ENCODE measurements around the gene SHF. TPM values are rescaled to one million over a fixed set of nuclear protein-coding genes. Genes with fewer than 3 reads are reported as not detected.

SHF gene
- total RNA-seq, 1 donor from 2014 or later: 32.2 TPM

DNA sequence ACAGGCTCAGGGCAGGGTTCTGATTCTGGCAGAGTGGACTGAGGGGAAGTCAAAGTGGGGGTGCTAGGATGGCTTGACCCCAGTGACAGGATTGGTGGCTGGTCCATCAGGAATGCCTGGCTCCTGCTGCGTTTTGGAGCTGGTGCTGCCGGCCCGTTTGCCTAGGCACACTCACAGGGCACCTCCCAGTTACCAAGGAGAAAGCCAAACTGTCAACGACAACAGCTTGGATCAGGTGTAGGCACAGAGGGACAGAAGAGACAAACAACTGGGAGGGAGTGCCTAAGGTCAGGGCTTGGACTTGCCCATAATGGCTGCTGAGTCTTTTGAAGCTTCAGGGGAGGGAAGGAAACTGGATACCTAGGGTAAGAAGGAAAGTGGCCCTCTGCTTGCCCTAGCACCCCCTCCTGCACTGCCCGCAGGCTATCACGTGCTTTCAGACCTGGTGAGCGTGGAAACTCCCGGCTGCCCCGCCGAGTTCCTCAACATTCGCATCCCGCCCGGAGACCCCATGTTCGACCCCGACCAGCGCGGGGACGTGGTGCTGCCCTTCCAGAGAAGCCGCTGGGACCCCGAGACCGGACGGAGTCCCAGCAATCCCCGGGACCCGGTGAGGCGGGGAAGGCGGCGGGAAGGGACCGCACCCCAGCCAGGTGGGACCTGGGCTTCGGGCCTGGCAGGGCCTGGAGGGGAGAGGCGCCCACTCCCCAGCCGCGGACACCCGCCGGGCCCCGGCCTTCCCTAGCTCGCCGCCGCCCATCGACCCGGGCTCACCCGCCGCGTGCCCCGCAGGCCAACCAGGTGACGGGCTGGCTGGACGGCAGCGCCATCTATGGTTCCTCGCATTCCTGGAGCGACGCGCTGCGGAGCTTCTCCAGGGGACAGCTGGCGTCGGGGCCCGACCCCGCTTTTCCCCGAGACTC lies 52.8 kb downstream of the SHF start:
- Histone ChIP-seq H3K79me2 (ENCODE audit: low read depth) (no peaks in the 10 kb centered on the region), H3K27me3 (peaks cover 76% of the 10 kb centered on the region), H3K9ac (no peak overlapping the region), H3K4me2 (peak overlapping the region; percentile 49), H3K36me3 (no peaks in the 10 kb centered on the region), H3F3A (ENCODE audit: low read depth) (no peaks in the 10 kb centered on the region), H3K4me3 (no peak overlapping the region), H2AFZ (replicated peaks) (no peak overlapping the region), H3K27ac (no peak overlapping the region), H3K4me1 (peaks cover 1% of the 10 kb centered on the region), H4K20me1 (ENCODE audit: low read depth) (peaks cover 5% of the 10 kb centered on the region), H3K9me3 (ENCODE audit: low read depth) (no peaks in the 10 kb centered on the region)
- H3K4me1 Mint-ChIP-seq: peaks cover 4% of the 10 kb centered on the region
- H3K9me3 Mint-ChIP-seq: peaks cover 4% of the 10 kb centered on the region
- peaks cover 48% of the 10 kb centered on the region for H3K27me3 Mint-ChIP-seq (ENCODE audit: insufficient read depth, low read depth)
- peak overlapping the region; percentile 59 for H3K4me3 Mint-ChIP-seq
- no peak for TF ChIP-seq EZH2 (IDR thresholded peaks at IDR 0.05)
- TF ChIP-seq EZH2phosphoT487 (IDR thresholded peaks at IDR 0.05): peak; percentile 82
- TF ChIP-seq, protein P1, sequence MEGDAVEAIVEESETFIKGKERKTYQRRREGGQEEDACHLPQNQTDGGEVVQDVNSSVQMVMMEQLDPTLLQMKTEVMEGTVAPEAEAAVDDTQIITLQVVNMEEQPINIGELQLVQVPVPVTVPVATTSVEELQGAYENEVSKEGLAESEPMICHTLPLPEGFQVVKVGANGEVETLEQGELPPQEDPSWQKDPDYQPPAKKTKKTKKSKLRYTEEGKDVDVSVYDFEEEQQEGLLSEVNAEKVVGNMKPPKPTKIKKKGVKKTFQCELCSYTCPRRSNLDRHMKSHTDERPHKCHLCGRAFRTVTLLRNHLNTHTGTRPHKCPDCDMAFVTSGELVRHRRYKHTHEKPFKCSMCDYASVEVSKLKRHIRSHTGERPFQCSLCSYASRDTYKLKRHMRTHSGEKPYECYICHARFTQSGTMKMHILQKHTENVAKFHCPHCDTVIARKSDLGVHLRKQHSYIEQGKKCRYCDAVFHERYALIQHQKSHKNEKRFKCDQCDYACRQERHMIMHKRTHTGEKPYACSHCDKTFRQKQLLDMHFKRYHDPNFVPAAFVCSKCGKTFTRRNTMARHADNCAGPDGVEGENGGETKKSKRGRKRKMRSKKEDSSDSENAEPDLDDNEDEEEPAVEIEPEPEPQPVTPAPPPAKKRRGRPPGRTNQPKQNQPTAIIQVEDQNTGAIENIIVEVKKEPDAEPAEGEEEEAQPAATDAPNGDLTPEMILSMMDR (IDR thresholded peaks at IDR 0.05): peak; percentile 33
- peak; percentile 65 for DNase-seq (ENCODE audit: low spot score)
- no peak overlapping the region for H3K27ac Mint-ChIP-seq
- peaks cover 2% of the 10 kb centered on the region for H3K36me3 Mint-ChIP-seq

DNA sequence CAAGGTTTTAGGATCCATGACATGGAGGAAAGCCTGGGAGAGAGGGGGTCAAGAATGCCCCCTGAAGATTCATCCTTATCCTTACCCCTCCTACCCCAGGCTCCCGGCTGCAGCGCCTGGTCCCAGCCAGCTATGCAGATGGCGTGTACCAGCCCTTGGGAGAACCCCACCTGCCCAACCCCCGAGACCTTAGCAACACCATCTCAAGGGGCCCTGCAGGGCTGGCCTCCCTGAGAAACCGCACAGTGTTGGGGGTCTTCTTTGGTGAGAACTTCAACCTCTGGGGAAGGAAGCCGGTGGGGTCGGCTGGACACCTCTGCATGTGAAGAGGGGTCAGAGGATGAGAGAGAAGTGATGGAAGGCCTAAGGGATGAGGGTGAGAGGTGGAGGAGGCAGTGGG lies 53.7 kb downstream of the SHF start:
- Mint-ChIP-seq H3K27me3 (ENCODE audit: insufficient read depth, low read depth) (peaks cover 55% of the 10 kb centered on the region), H3K4me1 (peaks cover 4% of the 10 kb centered on the region), H3K27ac (no peak overlapping the region), H3K9me3 (peaks cover 4% of the 10 kb centered on the region), H3K36me3 (peaks cover 2% of the 10 kb centered on the region), H3K4me3 (no peak overlapping the region)
- Histone ChIP-seq H2AFZ (replicated peaks) (no peak overlapping the region), H3K4me3 (no peak overlapping the region), H3K27me3 (peaks cover 85% of the 10 kb centered on the region), H3K79me2 (ENCODE audit: low read depth) (no peaks in the 10 kb centered on the region), H3K27ac (no peak overlapping the region), H3K9ac (no peak overlapping the region), H4K20me1 (ENCODE audit: low read depth) (peaks cover 5% of the 10 kb centered on the region), H3K4me2 (no peak overlapping the region), H3K4me1 (peaks cover 5% of the 10 kb centered on the region), H3F3A (ENCODE audit: low read depth) (no peaks in the 10 kb centered on the region), H3K9me3 (ENCODE audit: low read depth) (no peaks in the 10 kb centered on the region), H3K36me3 (no peaks in the 10 kb centered on the region)
- TF ChIP-seq, protein P1 (IDR thresholded peaks at IDR 0.05): no peak
- TF ChIP-seq EZH2phosphoT487 (IDR thresholded peaks at IDR 0.05): no peak
- TF ChIP-seq EZH2 (IDR thresholded peaks at IDR 0.05): no peak
- no peak for DNase-seq (ENCODE audit: low spot score)

DNA sequence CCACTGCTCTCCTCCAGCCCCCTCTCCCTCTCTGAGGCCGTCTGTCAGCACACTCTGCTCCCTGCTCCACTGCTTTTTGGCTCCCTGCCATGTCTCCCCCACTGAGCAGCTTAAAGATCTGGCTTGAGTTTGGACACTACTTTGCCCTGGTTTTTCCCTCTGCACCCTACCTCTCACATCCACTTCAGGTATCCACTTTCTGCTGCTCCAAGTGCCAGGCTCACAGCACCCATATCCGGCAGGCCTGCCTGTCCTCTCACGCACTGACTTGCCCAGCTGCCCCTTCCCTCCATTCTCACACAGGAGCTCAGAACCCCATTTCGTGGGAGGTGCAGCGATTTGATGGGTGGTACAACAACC lies 54.2 kb downstream of the SHF start:
- Mint-ChIP-seq H3K4me1 (peaks cover 4% of the 10 kb centered on the region), H3K9me3 (peaks cover 4% of the 10 kb centered on the region), H3K27ac (no peak overlapping the region), H3K36me3 (peaks cover 2% of the 10 kb centered on the region), H3K4me3 (no peak overlapping the region), H3K27me3 (ENCODE audit: insufficient read depth, low read depth) (peaks cover 60% of the 10 kb centered on the region)
- Histone ChIP-seq H3K4me1 (peaks cover 5% of the 10 kb centered on the region), H3K27me3 (peaks cover 90% of the 10 kb centered on the region), H3K4me3 (no peak overlapping the region), H3K4me2 (no peak overlapping the region), H3K9ac (no peak overlapping the region), H3K9me3 (ENCODE audit: low read depth) (no peaks in the 10 kb centered on the region), H3K27ac (no peak overlapping the region), H4K20me1 (ENCODE audit: low read depth) (peaks cover 5% of the 10 kb centered on the region), H3K36me3 (no peaks in the 10 kb centered on the region), H3F3A (ENCODE audit: low read depth) (no peaks in the 10 kb centered on the region), H2AFZ (replicated peaks) (no peak overlapping the region), H3K79me2 (ENCODE audit: low read depth) (no peaks in the 10 kb centered on the region)
- DNase-seq (ENCODE audit: low spot score): no peak
- TF ChIP-seq EZH2 (IDR thresholded peaks at IDR 0.05) (no peak), EZH2phosphoT487 (IDR thresholded peaks at IDR 0.05) (no peak)
- TF ChIP-seq, protein P1 (IDR thresholded peaks at IDR 0.05): no peak
